DMS 273 (cell line): ENCODE data around the gene TBATA.

Experiments used
- DNase-seq: peaks from one replicate; lab custom pipeline; 2025; ENCODE audit not compliant: unreplicated experiment; lab: John Stamatoyannopoulos, UW

Gene TBATA

DNA sequence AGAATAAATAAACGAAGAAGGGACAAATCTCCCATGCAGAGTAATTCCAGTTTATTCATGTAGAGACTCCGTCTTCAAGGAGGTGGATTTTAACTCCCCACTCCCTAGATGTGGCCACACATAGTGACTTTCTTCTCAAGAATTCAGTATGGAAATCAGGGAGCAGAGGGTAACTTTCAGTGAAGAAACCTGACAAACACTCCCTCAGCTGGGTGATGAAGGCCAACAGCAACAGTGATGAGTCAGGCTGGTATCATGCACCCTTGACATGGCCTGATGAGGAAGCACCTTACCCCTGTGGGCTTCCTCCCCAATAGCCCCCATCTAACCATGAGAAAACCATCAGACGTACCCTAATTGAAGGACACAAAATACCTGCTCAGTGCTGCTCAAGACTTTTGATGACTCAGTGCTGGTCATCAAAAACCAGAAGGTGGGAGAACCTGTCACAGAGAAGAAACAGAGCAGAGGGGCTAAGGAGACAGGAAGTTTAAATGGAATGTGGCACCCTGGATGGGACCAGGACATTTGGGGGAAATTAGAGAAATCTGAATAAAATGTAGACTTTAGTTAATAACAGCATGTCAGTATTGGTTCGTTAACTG, 62.3 kb downstream of the TBATA start:
- DNase-seq = no peak
